AG09309 (cell line): ENCODE measurements around the gene FAM222B.
"Not testable (repeated sequence)": the region's sequence is repeated elsewhere in the genome, so short reads cannot be mapped to it uniquely, and the experiment has no call there.

Experiments
- DNase-seq: peaks from one replicate; pipeline ENCODE4 v3.0.0-alpha.2; 2010; ENCODE audit warnings: low read depth
- H3K4me3 ChIP-seq: 2 replicates; pipeline ENCODE4 v1.5.1; 2011; ENCODE audit warnings: mild to moderate bottlenecking, low read depth, low read length, moderate library complexity; ENCODE audit not compliant: control insufficient read depth
- TF ChIP-seq, protein P1 (sequence below): IDR thresholded peaks from 2 replicates; pipeline ENCODE4 v1.5.1; 2011; ENCODE audit warnings: mild to moderate bottlenecking, low read depth, low read length, inconsistent platforms; ENCODE audit not compliant: insufficient read depth, control insufficient read depth; ENCODE audit errors: missing control alignments

Gene FAM222B

DNA sequence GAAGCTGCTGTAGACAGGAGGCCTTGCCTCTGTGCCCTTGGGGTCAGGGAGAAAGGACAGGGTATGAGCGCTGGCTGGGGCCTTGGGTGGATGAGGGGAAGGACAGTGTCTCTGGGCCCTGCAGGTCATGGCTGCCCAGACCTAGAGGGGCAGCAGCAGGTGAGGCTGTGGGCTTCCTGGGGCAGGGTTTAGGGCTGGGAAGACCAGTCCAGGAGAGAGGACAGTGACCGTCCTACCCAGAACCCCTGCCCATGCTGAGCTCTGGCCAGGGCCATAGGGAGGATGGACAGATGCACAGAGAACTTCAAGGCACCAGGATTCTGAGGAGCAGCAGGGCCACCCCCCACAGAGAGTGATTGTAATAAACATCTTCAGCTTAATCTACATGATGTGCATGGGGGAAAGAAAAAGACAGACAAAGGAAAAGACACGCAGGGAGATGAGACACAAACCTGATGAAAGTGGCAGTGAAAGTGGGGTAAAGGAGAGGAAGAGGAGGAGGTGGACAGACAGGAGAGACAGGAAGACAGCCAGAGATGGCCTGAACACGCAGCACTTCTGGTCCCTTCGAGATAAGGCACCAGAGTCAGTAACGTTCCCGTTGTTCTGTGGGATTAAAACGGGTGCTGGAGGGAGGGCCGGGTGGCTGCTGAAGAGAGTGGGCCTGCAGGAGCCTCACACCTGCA is 37.4 kb upstream of the FAM222B start:
- TF ChIP-seq, protein P1, sequence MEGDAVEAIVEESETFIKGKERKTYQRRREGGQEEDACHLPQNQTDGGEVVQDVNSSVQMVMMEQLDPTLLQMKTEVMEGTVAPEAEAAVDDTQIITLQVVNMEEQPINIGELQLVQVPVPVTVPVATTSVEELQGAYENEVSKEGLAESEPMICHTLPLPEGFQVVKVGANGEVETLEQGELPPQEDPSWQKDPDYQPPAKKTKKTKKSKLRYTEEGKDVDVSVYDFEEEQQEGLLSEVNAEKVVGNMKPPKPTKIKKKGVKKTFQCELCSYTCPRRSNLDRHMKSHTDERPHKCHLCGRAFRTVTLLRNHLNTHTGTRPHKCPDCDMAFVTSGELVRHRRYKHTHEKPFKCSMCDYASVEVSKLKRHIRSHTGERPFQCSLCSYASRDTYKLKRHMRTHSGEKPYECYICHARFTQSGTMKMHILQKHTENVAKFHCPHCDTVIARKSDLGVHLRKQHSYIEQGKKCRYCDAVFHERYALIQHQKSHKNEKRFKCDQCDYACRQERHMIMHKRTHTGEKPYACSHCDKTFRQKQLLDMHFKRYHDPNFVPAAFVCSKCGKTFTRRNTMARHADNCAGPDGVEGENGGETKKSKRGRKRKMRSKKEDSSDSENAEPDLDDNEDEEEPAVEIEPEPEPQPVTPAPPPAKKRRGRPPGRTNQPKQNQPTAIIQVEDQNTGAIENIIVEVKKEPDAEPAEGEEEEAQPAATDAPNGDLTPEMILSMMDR, result no peak
- H3K4me3 ChIP-seq, result no peak overlapping the region
- DNase-seq, result no peak

DNA sequence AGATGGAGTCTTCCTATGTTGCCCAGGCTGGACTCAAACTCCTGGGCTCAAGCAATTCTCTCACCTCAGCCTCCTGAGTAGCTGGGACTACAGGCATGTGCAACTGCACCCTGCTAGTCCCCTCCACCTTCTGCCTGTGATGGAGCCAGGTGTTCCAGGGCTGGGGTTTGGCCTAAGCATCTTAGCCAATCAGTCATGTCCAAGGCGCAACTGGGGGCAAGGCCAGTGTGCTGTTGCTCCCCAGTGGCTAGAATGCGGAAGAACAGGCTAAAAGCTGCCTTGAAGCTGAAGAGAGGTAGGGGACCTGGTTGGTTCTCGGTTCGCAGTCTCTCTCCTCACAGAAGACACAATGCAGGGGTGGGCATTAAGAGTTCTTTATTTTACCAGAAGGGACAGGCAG is 36.4 kb upstream of the FAM222B start:
- no peak for DNase-seq
- H3K4me3 ChIP-seq, result no peak overlapping the region
- TF ChIP-seq, protein P1, result peak; percentile 48

DNA sequence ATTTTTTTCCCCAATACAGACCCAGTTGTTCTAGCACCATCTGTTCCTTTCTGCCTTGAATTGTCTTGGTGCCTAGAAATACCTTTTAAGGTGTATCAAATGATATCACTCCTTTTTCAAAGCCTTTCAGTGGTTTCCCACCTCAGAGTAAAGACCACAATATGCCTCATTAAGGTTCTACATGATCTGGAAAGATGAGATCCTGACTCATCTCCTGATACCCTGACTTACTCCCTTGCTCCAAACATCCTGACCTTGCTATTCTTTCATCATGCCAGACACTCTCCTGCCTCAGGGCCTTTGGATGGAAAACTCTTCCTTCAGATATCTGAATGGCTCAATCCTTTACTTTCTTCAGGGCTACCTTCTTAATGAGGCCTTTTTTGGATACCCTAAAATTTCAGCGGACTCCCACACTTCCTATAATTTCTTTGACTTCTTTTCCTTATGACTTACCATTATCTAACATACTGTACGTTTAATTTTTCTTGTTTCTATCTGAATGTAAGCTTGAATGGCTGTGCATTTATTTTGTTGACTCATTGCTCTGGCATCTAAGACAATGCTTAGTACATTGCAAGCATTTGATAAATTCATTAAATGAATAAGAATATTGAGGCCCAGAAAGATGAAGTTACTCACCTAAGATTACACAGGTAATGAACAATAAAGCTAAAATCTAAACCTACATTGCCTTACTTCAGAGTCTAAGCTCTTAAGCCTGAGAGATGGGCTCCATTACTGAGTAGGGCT is 35.7 kb upstream of the FAM222B start:
- DNase-seq, result no peak
- H3K4me3 ChIP-seq, result no peak overlapping the region
- TF ChIP-seq, protein P1, result no peak

DNA sequence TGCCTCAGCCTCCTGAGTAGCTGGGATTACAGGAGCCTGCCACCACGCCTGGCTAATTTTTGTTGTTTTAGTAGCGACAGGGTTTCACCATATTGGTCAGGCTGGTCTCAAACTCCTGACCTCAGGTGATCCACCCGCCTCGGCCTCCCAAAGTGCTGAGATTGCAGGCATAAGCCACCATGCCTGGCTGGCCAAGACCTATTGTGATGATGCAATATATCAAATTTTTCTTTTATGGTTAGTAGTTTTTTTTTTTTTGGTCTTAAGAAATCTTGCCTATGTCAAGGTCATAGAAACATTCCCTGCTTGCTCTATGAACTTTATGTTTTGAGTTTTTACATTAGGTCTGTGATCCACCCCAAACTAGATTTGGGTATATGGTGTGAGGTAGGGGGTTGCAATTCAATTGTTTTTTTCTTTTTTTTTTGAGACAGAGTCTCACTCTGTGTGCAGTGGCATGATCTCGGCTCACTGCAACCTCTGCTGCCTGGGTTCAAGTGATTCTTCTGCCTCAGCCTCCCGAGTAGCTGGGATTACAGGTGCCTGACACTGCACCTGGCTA is 34.6 kb upstream of the FAM222B start:
- not testable (repeated sequence) for DNase-seq, H3K4me3 ChIP-seq

DNA sequence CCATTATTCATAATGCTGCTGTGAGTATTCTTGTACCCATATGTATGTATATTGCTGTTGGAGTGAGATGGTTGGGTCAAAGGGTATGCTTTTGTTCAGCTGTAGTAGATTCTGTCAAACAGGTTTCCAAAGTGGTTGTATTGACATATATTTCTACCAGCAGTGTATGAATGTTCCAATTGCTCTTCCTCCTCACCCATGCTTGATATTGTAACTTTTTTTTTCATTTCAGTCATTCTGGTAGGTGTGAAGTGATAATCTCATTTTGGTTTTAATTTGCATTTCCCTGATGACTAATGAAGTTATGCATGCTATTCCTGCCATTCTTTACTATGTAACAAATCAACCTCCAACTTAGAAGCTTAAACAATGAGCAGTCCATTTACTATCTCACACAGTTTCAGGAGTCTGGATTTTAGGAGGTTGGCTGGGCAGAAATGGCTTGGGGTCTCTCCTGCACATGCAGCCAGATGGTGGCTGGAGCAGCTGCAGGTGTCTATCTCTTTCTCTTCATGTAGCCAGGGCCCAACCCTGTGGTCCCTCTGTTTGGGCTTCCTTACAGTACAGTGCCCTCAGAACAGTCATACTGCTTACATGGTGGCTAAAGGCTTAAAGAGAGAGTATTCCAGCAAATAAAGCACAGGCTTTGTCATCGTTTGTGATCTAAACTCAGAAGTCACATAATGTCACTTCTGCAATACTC is 33.4 kb upstream of the FAM222B start:
- TF ChIP-seq, protein P1, result no peak
- H3K4me3 ChIP-seq, result no peak overlapping the region
- DNase-seq, result no peak

DNA sequence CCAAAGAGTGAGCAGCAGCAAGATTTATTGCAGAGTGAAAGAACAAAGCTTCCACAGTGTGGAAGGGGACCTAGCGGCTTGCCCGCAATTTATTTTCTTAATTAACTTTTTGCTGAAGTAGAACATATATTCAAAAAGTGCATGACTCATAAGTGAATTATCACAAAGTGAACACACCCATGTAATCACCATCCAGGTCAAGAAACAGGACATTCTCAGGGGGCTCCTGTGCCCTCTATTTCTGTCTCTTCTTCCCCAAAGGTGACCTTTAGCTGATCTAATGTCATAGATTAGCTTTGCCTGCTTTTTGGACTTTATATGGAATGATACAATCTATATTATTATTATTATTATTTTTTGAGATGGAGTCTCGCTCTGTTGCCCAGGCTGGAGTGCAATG is 32.2 kb upstream of the FAM222B start:
- H3K4me3 ChIP-seq, result no peak overlapping the region
- TF ChIP-seq, protein P1, result no peak
- DNase-seq, result no peak
